Vagina (tissue), 2 donors: ENCODE measurements around the gene PAX2. TPM values are rescaled to one million over a fixed set of nuclear protein-coding genes. Genes with fewer than 3 reads are reported as not detected.

Experiments used
- DNase-seq, 2 donors: peaks; one replicate each; pipeline ENCODE4 v3.0.0-alpha.2; 2017; ENCODE audit errors: extremely low spot score in 2 of 2
- H3K27ac ChIP-seq: fragments of 200-600 bp; sonication (generic); one replicate; pipeline ENCODE4 v1.5.1; 2019
- H3K27me3 ChIP-seq: fragments of 200-600 bp; sonication (generic); one replicate; pipeline ENCODE4 v1.5.1; 2019
- H3K36me3 ChIP-seq, 2 donors: fragments of 200-600 bp; sonication (generic); one replicate each; pipeline ENCODE4 v1.5.1; 2017 to 2019
- H3K4me1 ChIP-seq: fragments of 200-600 bp; sonication (generic); one replicate; pipeline ENCODE4 v1.5.1; 2019
- H3K4me3 ChIP-seq, 2 donors: fragments of 200-600 bp; sonication (generic); 1 replicate in 1 of 2; 2 replicates in 1 of 2; pipeline ENCODE4 v1.5.1; 2016 to 2019
- H3K9me3 ChIP-seq: fragments of 200-600 bp; sonication (generic); one replicate; pipeline ENCODE4 v1.5.1; 2019
- POLR2A ChIP-seq, 2 donors: fragments of 450-650 bp; IDR thresholded peaks; one replicate each; pipeline ENCODE4 v1.6.1; 2017; ENCODE audit warnings: antibody characterized with exemption in 2 of 2, mild to moderate bottlenecking in 2 of 2, moderate library complexity in 2 of 2
- POLR2AphosphoS5 ChIP-seq, 2 donors: sonication (generic); formaldehyde crosslinking; IDR thresholded peaks; one replicate each; pipeline ENCODE4 v1.9.0; 2017; ENCODE audit warnings: antibody characterized with exemption in 2 of 2, mild to moderate bottlenecking in 2 of 2, low read depth in 1 of 2; ENCODE audit not compliant: insufficient read depth in 1 of 2
- intact Hi-C: fragments of 100-400 bp; cut with DNase I; formaldehyde crosslinking; loops from one replicate; pipeline ENCODE4 v1.15.1; 2023
- total RNA-seq: library from RNA; depleted of rRNA; stranded (reverse); fragments of >200 nt; gene quantifications from one replicate; pipeline ENCODE4 v1.2.3, GENCODE V29; 2016
- TF ChIP-seq, protein P1 (sequence below), 3 experiments: fragments of 450-650 bp in 2 of 3; fragments of 200-600 bp in 1 of 3; sonication (generic) in 1 of 3; IDR thresholded peaks; one replicate each; pipeline ENCODE4 v1.5.1; 2017 to 2019; ENCODE audit warnings: antibody characterized with exemption in 3 of 3, mild to moderate bottlenecking in 2 of 3, moderate library complexity in 2 of 3

Gene PAX2
- total RNA-seq, 1 donor from 2014 or later, result not detected

DNA sequence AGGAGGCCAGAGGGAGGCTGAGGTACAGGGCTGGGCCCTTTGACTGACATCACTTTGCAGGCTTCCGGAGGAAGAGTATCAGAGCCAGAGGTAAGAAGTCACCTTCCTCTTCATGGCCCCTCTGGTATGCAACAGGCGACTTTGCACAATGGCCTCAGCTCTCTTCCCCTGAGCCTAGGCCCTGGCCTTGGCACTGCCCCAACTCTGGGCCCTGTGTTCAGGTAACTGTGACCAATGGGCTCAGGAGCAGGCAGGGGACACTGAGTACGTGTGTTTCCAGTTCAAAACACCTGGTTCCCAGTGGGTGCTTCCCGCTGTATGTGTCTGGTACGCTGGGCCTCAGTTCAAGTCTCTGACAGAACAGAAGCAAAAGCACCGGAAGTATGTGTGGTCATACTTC, 12.1 kb upstream of the PAX2 start:
- peaks cover 40% of the 10 kb centered on the region for H3K4me1 ChIP-seq

DNA sequence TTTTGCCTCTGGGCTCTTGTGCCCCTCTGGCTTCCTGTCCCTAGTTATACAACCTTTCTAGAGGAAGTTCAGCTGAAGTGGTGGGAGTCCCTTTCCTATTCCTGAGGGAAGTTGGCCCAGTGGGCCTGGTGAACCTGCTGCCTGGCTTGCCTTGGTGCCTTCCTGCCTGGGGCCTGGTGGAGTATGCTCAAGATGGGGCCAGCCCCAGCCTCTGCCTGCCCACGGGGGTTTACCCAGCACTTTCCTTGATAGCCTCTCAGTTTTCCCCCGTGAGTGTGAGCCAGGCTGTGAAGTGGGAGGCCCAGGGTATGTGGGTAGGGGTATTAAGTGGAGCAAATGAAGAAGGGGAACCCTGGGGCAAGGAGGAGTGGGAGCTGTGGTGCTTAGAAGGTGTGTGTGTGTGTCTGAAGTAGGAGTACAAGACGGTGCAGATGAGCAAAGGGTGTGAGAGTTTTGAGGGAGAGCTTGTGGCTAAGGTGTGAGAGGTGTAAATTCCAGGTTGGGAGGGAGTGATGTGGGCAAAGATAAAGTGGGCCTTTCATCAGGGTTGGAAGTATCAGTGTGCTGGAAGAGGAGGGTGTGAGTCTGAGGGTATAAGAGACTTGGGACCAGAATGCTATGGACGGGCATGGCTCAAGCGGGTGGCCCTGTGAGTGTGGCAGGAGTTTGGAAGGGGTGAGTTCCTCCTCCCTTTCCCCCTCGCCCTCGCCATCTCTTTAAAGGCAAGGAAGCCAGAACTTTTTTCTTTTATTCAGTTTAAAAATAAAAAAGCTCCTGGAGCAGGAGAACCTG, 10.9 kb upstream of the PAX2 start:
- H3K4me3 ChIP-seq, result no peak overlapping the region
- DNase-seq, result no peak
- H3K27me3 ChIP-seq, result peaks cover 41% of the 10 kb centered on the region
- H3K4me1 ChIP-seq, result peaks cover 40% of the 10 kb centered on the region
- TF ChIP-seq POLR2A (IDR thresholded peaks at IDR 0.05) (no peak), POLR2AphosphoS5 (IDR thresholded peaks at IDR 0.05; ENCODE audit: insufficient read depth in 1 of 2, low read depth in 1 of 2) (no peak)
- TF ChIP-seq, protein P1, sequence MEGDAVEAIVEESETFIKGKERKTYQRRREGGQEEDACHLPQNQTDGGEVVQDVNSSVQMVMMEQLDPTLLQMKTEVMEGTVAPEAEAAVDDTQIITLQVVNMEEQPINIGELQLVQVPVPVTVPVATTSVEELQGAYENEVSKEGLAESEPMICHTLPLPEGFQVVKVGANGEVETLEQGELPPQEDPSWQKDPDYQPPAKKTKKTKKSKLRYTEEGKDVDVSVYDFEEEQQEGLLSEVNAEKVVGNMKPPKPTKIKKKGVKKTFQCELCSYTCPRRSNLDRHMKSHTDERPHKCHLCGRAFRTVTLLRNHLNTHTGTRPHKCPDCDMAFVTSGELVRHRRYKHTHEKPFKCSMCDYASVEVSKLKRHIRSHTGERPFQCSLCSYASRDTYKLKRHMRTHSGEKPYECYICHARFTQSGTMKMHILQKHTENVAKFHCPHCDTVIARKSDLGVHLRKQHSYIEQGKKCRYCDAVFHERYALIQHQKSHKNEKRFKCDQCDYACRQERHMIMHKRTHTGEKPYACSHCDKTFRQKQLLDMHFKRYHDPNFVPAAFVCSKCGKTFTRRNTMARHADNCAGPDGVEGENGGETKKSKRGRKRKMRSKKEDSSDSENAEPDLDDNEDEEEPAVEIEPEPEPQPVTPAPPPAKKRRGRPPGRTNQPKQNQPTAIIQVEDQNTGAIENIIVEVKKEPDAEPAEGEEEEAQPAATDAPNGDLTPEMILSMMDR (IDR thresholded peaks at IDR 0.05), result no peak
- no peaks in the 10 kb centered on the region for H3K36me3 ChIP-seq
- no peaks in the 10 kb centered on the region for H3K9me3 ChIP-seq
- no peak overlapping the region for H3K27ac ChIP-seq
- intact Hi-C loops, result no loop called here

More for the DNA sequence above, 12.1 kb upstream of the PAX2 start:
- Histone ChIP-seq H3K9me3 (no peaks in the 10 kb centered on the region), H3K4me3 (no peak overlapping the region), H3K27ac (no peak overlapping the region), H3K36me3 (no peaks in the 10 kb centered on the region), H3K27me3 (peaks cover 43% of the 10 kb centered on the region)
- TF ChIP-seq, protein P1 (IDR thresholded peaks at IDR 0.05), result no peak
- TF ChIP-seq POLR2A (IDR thresholded peaks at IDR 0.05) (no peak), POLR2AphosphoS5 (IDR thresholded peaks at IDR 0.05; ENCODE audit: insufficient read depth in 1 of 2, low read depth in 1 of 2) (no peak)
- intact Hi-C loops, result no loop called here
- no peak for DNase-seq

DNA sequence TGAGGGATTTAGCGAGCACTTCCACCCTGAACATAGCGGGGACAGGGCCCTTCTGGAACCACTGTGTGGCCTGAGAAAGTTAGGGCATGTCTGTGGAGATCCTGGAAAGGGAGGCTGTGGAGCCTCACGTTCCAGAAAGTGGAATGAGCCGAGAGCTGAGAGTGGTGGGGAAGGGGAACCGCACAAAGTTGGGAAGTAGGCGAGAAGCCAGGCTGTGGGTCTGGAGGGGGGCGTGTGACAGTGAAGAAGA, 10.4 kb upstream of the PAX2 start:
- H3K9me3 ChIP-seq, result no peaks in the 10 kb centered on the region
- TF ChIP-seq, protein P1 (IDR thresholded peaks at IDR 0.05), result no peak
- TF ChIP-seq POLR2AphosphoS5 (IDR thresholded peaks at IDR 0.05; ENCODE audit: insufficient read depth in 1 of 2, low read depth in 1 of 2) (no peak), POLR2A (IDR thresholded peaks at IDR 0.05) (no peak)
- H3K4me3 ChIP-seq, result no peak overlapping the region
- H3K27ac ChIP-seq, result no peak overlapping the region
- intact Hi-C loops, result no loop called here
- no peak for DNase-seq
- H3K4me1 ChIP-seq, result peaks cover 39% of the 10 kb centered on the region
- H3K27me3 ChIP-seq, result peaks cover 41% of the 10 kb centered on the region
- no peaks in the 10 kb centered on the region for H3K36me3 ChIP-seq

DNA sequence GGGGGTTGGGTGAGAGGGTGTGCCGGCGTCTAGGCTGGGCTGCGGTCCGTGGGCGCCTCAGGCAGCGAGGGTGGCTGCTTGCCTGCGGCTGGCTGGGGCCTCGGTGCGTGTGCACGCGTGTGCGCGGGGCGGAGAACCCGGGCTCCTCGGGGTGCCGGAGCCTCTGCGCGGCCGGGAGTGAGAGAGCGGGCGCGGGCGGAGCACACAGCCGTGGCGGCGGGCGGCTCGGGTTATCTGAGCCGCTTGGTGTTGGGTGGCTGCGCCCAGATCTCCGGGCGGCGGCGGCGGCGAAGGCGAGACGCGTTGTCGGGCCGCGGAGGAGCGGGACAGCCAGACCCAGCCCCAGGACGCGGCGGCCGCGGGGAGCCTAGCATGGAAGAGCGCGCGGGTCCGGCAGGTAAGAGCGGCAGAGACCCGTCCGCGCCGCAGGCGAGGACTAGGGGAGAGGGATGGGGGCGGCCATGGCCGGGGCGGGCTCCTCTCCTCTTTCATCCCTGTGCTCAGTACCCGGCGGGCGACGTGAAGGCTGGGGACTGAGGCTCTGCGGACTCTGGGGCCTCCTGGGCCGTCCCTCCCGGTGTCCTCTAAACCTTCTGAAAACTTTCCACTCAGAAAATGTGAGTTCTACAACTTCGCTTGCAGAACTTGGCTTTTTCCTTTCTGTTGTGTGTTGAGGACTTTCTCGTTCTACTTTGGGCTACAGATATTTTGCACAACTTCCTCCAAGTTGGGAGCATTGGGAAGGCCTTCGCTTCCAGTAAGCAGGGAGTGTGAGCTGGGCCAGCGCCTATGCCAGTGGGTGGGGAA, 9.8 kb upstream of the PAX2 start:
- intact Hi-C loops, result no loop called here
- TF ChIP-seq POLR2AphosphoS5 (IDR thresholded peaks at IDR 0.05; ENCODE audit: insufficient read depth in 1 of 2, low read depth in 1 of 2) (no peak), POLR2A (IDR thresholded peaks at IDR 0.05) (no peak)
- TF ChIP-seq, protein P1 (IDR thresholded peaks at IDR 0.05), result no peak
- H3K27me3 ChIP-seq, result peaks cover 41% of the 10 kb centered on the region
- H3K36me3 ChIP-seq, result no peaks in the 10 kb centered on the region
- H3K4me3 ChIP-seq, result no peak overlapping the region
- H3K27ac ChIP-seq, result no peak overlapping the region
- H3K9me3 ChIP-seq, result no peaks in the 10 kb centered on the region
- DNase-seq, result no peak
- peaks cover 34% of the 10 kb centered on the region for H3K4me1 ChIP-seq
